ENCODE results near the gene PTPRG.

DNA sequence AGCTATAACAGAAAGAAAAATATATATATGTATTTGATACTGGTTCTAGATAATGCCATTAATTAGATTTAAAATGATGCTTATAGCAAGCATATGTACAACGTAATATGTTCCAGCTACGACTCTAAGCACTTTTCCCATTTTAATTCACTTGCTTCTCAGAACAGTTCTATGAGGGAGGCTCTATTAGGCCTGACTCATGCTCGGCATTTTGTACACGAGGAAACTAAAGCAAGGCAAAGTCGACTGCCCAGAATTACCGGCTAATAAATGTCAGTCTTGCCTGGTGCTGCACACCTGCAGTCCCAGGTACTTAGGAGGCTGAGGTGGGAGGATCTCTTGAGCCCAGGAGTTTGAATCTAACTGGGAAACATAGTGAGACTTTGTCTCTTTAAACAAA, 106.0 kb downstream of the PTPRG start:
- TF ChIP-seq, protein P1, sequence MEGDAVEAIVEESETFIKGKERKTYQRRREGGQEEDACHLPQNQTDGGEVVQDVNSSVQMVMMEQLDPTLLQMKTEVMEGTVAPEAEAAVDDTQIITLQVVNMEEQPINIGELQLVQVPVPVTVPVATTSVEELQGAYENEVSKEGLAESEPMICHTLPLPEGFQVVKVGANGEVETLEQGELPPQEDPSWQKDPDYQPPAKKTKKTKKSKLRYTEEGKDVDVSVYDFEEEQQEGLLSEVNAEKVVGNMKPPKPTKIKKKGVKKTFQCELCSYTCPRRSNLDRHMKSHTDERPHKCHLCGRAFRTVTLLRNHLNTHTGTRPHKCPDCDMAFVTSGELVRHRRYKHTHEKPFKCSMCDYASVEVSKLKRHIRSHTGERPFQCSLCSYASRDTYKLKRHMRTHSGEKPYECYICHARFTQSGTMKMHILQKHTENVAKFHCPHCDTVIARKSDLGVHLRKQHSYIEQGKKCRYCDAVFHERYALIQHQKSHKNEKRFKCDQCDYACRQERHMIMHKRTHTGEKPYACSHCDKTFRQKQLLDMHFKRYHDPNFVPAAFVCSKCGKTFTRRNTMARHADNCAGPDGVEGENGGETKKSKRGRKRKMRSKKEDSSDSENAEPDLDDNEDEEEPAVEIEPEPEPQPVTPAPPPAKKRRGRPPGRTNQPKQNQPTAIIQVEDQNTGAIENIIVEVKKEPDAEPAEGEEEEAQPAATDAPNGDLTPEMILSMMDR (conservative IDR thresholded peaks at IDR 0.05; ENCODE audit: low read length), result no peak
- TF ChIP-seq EZH2phosphoT487 (IDR thresholded peaks at IDR 0.05; ENCODE audit: borderline replicate concordance), result no peak

Data from Loucy (cell line).